Heart left ventricle (tissue), 13 donors: ENCODE data around the gene NDUFB11.

Source experiments
- CTCF ChIP-seq, 12 donors: fragments of 200-600 bp; sonication (generic) in 4 of 12; IDR thresholded peaks; one replicate each; pipeline versions ENCODE4 v1.5.0 to v1.8.0; 2018 to 2022; ENCODE audit warnings: antibody characterized with exemption in 12 of 12, mild to moderate bottlenecking in 5 of 12
- POLR2A ChIP-seq, 2 donors: fragments of 450-650 bp; IDR thresholded peaks; one replicate each; pipeline ENCODE4 v1.6.1; 2017; ENCODE audit warnings: antibody characterized with exemption in 2 of 2, mild to moderate bottlenecking in 2 of 2, moderate library complexity in 2 of 2
- donor health status: ischemic (EF 13 %, LVEDD 7.1; RV severe dilation, severe dysfunction).
- donor health status: DM: no; HTN: yes; CAD: no.
- donor health status: DM: no; HTN: no; CAD: no.
- donor health status: ischemic (EF 25% LVEDD 6.9; RV normal size, moderate dysfunction).
- donor health status: ischemic (EF 25% LVEDD 5.7; RV mildly dilated, moderate dysfunction).
- donor health status: ischemic (EF 35%, LVEDD 5.7; RV mildly dilated, moderate dysfunction).
- donor health status: nonischemic (EF 11% LVEDD 7.7; RV severe dilation, severe dysfunction).
- donor health status: DM: yes; HTN: yes; CAD: no.
- donor health status: PGD.
- donor health status: ischemic (EF 29% LVEDD 5.4; RV normal size, mild dysfunction).
- donor health status: nonischemic (EF 23%, LVEDD 6.1; RV moderate dilation, normal function).

GRCh38 chrX:47098338-47099094, 46.0 kb downstream of the NDUFB11 start:
- TF ChIP-seq POLR2A (IDR thresholded peaks at IDR 0.05) (no peak), CTCF (IDR thresholded peaks at IDR 0.05) (no peak)
